DOHH2 (cell line): ENCODE measurements around the gene SRCAP.

Experiments used
- H3F3A ChIP-seq: fragments of 200-600 bp; sonication (generic), shearing (Covaris generic); 2 replicates; pipeline ENCODE4 v1.6.0; 2016; ENCODE audit warnings: antibody characterized with exemption, mild to moderate bottlenecking; ENCODE audit not compliant: control insufficient read depth, insufficient read depth
- H3K27ac ChIP-seq: fragments of 200-600 bp; sonication (generic); 2 replicates; pipeline ENCODE4 v1.5.1; 2014; ENCODE audit warnings: low read depth, mild to moderate bottlenecking, low read length, moderate library complexity
- H3K27me3 ChIP-seq: fragments of 200-600 bp; sonication (generic); 2 replicates; pipeline ENCODE4 v1.6.1; 2014; ENCODE audit warnings: mild to moderate bottlenecking, low read length, mixed read lengths; ENCODE audit not compliant: control insufficient read depth
- H3K36me3 ChIP-seq: fragments of 200-600 bp; sonication (generic); 2 replicates; pipeline ENCODE4 v1.6.1; 2014; ENCODE audit warnings: mild to moderate bottlenecking, low read length, moderate library complexity, mixed read lengths; ENCODE audit not compliant: control insufficient read depth
- H3K4me1 ChIP-seq: fragments of 200-600 bp; sonication (generic); 2 replicates; pipeline ENCODE4 v1.6.1; 2014; ENCODE audit warnings: mild to moderate bottlenecking, low read length, mixed read lengths; ENCODE audit not compliant: control insufficient read depth
- H3K4me2 ChIP-seq: fragments of 200-600 bp; sonication (generic); 2 replicates; pipeline ENCODE4 v1.6.0; 2014; ENCODE audit warnings: mild to moderate bottlenecking, low read length, moderate library complexity
- H3K4me3 ChIP-seq: fragments of 200-600 bp; sonication (generic); 2 replicates; pipeline ENCODE4 v1.5.1; 2014; ENCODE audit warnings: mild to moderate bottlenecking, low read length, mixed read lengths
- H3K79me2 ChIP-seq: fragments of 200-600 bp; sonication (generic); 2 replicates; pipeline ENCODE4 v1.6.1; 2014; ENCODE audit warnings: mild to moderate bottlenecking, low read length, mixed read lengths; ENCODE audit not compliant: control insufficient read depth
- H3K9me2 ChIP-seq: fragments of 200-600 bp; sonication (generic); replicated peaks from 2 replicates; pipeline ENCODE4 v1.6.1; 2014; ENCODE audit warnings: mild to moderate bottlenecking, low read length, mixed read lengths; ENCODE audit not compliant: control insufficient read depth
- H3K9me3 ChIP-seq: fragments of 200-600 bp; sonication (generic); 2 replicates; pipeline ENCODE4 v1.6.1; 2014; ENCODE audit warnings: antibody characterized with exemption, low read length, mixed read lengths; ENCODE audit not compliant: control insufficient read depth, insufficient read depth
- H4K20me1 ChIP-seq: fragments of 200-600 bp; sonication (generic); 2 replicates; pipeline ENCODE4 v1.6.0; 2014; ENCODE audit warnings: low read depth, mild to moderate bottlenecking, antibody characterized with exemption, low read length, moderate library complexity; ENCODE audit not compliant: control insufficient read depth, insufficient read depth
- EZH2phosphoT487 ChIP-seq: fragments of 200-600 bp; sonication (generic); IDR thresholded peaks from 2 replicates; pipeline ENCODE4 v1.6.1; 2017; ENCODE audit warnings: borderline replicate concordance, mild to moderate bottlenecking, antibody characterized with exemption, low read length, moderate library complexity, mixed read lengths
- TF ChIP-seq, protein P1 (sequence below): fragments of 200-600 bp; sonication (generic); IDR thresholded peaks from one replicate; pipeline ENCODE4 v1.5.1; 2014; ENCODE audit warnings: antibody characterized with exemption, mild to moderate bottlenecking, low read depth, low read length; ENCODE audit not compliant: poor library complexity, severe bottlenecking

SRCAP gene

DNA sequence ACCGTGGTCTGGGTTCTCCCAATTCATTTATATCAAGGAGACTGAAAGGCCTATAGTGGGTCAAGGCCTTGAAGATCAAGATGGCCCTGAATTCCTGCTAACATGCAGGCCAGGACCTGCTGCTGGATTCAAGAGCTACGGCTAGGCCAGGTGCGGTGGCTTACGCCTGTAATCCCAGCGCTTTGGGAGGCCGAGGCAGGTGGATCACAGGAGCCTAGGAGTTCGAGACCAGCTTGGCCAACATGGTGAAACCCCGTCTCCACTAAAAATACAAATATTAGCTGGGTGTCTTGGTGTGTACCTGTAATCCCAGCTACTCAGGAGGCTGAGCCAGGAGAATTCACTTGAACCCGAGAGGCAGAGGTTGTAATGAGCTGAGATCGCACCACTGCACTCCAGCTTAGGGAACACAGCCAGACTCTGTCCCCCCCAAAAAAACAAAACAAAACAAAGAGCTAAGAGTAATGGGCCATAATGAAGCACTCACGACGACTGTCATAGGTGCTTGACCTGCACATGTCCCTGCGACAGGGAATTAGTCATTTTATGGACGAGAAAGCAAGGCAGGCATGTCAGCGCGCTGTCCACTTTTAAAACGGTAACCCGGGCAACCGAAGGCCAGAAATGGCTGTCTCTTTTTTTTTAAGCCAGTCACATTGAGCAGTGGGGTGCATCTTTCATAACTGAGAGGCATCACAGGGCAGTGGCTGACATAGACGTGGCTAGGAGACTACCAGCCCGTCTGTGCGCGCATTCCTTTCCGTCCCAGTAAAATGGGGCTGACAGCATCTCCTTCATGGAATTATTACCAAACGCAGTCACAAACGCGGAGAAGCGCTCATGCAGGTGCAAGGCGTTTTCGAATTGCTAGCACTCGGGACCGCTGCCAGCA, 41.8 kb upstream of the SRCAP start:
- Histone ChIP-seq H3K27ac (peak overlapping the region; percentile 58), H3K79me2 (peaks cover 35% of the 10 kb centered on the region), H4K20me1 (no peaks in the 10 kb centered on the region; the same call in 1 of the 2 replicates), H3K4me1 (peaks cover 40% of the 10 kb centered on the region), H3F3A (peaks cover 6% of the 10 kb centered on the region), H3K4me2 (peak overlapping the region; percentile 90), H3K27me3 (no peaks in the 10 kb centered on the region), H3K36me3 (peaks cover 76% of the 10 kb centered on the region), H3K9me2 (no peaks in the 10 kb centered on the region), H3K9me3 (no peaks in the 10 kb centered on the region), H3K4me3 (peak overlapping the region; percentile 74)
- TF ChIP-seq, protein P1, sequence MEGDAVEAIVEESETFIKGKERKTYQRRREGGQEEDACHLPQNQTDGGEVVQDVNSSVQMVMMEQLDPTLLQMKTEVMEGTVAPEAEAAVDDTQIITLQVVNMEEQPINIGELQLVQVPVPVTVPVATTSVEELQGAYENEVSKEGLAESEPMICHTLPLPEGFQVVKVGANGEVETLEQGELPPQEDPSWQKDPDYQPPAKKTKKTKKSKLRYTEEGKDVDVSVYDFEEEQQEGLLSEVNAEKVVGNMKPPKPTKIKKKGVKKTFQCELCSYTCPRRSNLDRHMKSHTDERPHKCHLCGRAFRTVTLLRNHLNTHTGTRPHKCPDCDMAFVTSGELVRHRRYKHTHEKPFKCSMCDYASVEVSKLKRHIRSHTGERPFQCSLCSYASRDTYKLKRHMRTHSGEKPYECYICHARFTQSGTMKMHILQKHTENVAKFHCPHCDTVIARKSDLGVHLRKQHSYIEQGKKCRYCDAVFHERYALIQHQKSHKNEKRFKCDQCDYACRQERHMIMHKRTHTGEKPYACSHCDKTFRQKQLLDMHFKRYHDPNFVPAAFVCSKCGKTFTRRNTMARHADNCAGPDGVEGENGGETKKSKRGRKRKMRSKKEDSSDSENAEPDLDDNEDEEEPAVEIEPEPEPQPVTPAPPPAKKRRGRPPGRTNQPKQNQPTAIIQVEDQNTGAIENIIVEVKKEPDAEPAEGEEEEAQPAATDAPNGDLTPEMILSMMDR: no peak
- no peak for TF ChIP-seq EZH2phosphoT487

DNA sequence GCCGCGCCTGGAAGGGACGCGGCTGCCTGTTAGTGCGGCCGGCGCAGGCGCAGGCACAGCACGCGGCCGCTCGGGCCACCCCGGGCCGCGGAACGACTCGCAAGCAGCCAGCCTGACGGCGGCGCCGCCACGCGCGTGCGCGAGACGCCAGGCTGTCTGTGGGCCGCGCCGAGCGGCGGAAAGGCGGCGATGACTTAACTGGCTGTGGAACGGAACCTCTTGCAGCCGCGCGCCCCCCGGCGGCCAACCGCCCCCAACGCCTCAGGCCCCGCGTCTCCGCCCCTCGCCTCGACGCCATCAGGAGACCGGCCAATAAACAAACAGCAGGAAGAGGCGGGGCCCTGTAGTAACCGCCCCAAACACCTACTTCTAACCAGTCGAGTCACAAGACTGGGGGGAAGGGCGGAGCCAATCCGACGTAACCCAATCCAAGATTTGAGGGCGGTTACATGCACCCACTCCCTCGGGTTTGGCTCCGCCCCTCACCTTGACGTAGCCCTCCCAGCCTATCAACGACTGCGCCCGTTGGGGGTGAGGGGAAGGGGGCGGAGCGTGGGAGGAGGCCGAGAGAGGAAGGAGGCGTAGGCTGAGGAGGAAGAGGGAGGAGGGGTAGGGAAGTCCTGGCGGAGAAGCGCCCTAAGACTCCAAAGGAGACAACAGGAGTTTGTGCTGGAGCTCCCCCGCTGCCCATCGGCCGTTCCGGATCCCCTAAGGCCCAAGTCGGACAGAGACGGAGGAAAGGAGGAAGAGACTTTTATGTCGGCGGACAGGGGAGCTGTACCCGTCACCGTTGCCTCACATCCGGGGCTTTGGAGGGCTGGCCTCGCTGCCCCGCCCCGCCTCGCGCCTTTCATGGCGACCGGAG, 40.9 kb upstream of the SRCAP start, which contains the start of gene FBRS:
FBRS (plus strand) TSS at position 566 of the 865 bp plus-strand sequence. CDS start 1,088 bp downstream, outside the sequence.
- Histone ChIP-seq H3K9me2 (no peaks in the 10 kb centered on the region), H3K36me3 (peaks cover 76% of the 10 kb centered on the region), H3K4me3 (peak within 1 kb of the TSS; percentile 78), H4K20me1 (no peaks in the 10 kb centered on the region; the same call in 1 of the 2 replicates), H3K4me2 (peak within 1 kb of the TSS; percentile 90), H3K27ac (peak within 1 kb of the TSS; percentile 81), H3K79me2 (peaks cover 36% of the 10 kb centered on the region), H3K4me1 (peaks cover 40% of the 10 kb centered on the region), H3K27me3 (no peaks in the 10 kb centered on the region), H3F3A (peaks cover 6% of the 10 kb centered on the region), H3K9me3 (no peaks in the 10 kb centered on the region)
- TF ChIP-seq, protein P1: peak; percentile 91
- no peak for TF ChIP-seq EZH2phosphoT487

DNA sequence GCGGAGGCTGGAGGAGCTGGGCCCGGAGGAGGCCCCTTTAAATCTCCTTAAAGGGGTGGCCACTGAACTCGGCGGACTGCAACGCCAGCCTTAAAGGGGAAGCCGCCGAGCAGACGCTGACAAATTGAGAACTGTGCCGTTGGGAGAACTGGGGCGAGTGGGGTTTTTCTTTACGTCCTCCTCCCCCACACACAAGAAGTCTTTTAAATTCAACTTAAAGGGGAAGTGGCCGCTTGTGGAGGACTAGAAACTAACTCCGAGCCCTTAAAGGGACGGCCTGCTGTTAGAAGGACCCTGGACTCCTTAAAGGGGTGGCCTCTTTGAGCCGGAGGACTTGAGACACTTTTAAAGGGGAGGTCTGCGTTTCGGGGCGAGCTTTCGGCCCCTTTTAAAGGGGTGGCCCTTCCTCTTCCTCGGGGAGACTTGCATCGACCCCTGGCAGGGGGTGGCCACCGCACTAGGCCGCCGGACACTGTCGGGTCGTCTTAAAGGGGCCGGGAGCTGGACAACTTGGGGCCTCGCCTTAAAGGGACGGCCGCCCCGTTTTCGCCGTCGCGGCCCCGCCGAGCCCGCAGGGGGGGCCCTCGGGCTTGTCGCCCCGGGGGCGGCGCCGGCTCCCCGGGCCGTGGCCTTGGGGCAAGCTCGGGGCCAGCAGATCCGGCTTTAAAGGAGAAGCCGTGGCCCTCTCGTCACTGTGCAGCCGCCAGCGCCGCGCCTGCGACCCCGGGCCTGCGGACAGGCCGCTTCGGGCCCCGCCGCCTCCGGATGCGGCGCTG, 40.1 kb upstream of the SRCAP start:
- Histone ChIP-seq H3K27me3 (no peaks in the 10 kb centered on the region), H3K27ac (peak overlapping the region; percentile 81), H3K4me3 (peak overlapping the region; percentile 78), H3K79me2 (peaks cover 45% of the 10 kb centered on the region), H4K20me1 (peaks cover 4% of the 10 kb centered on the region; the same call in 1 of the 2 replicates), H3K9me2 (no peaks in the 10 kb centered on the region), H3K4me1 (peaks cover 47% of the 10 kb centered on the region), H3K36me3 (peaks cover 78% of the 10 kb centered on the region), H3F3A (peaks cover 6% of the 10 kb centered on the region), H3K9me3 (no peaks in the 10 kb centered on the region), H3K4me2 (peak overlapping the region; percentile 85)
- TF ChIP-seq EZH2phosphoT487: no peak
- TF ChIP-seq, protein P1: peak; percentile 36
